ENCODE data around the gene GFI1.
"Not testable (repeated sequence)": the region's sequence is repeated elsewhere in the genome, so short reads cannot be mapped to it uniquely, and the experiment has no call there.

GFI1 gene

GRCh38 chr1:92464588-92465255 is 22.0 kb downstream of the GFI1 start:
- DNase-seq, result no peak

GRCh38 chr1:92461364-92462097 is 25.2 kb downstream of the GFI1 start:
- peak; percentile 58 for DNase-seq

GRCh38 chr1:92459871-92460320 is 26.8 kb downstream of the GFI1 start:
- DNase-seq, result no peak

- no peak for DNase-seq
These were observed 28.6 kb downstream of the GFI1 start for GRCh38 chr1:92458146-92458545.

- DNase-seq, result no peak
These were observed 38.7 kb downstream of the GFI1 start for GRCh38 chr1:92447976-92448375.

- no peak for DNase-seq
These were observed 39.6 kb downstream of the GFI1 start for GRCh38 chr1:92447033-92447681.

GRCh38 chr1:92446546-92446945 is 40.2 kb downstream of the GFI1 start:
- no peak for DNase-seq

- DNase-seq, result no peak
These were observed 40.9 kb downstream of the GFI1 start for GRCh38 chr1:92445865-92446264.

- no peak for DNase-seq
These were observed 42.4 kb downstream of the GFI1 start for GRCh38 chr1:92444351-92444750.

- DNase-seq, result no peak
These were observed 42.8 kb downstream of the GFI1 start for GRCh38 chr1:92443893-92444292.

GRCh38 chr1:92442351-92442750 is 44.4 kb downstream of the GFI1 start:
- DNase-seq, result no peak

- DNase-seq, result no peak
These were observed 44.9 kb downstream of the GFI1 start for GRCh38 chr1:92441697-92442342.

GRCh38 chr1:92441316-92441696 is 45.4 kb downstream of the GFI1 start:
- DNase-seq, result no peak

GRCh38 chr1:92439291-92439690 is 47.4 kb downstream of the GFI1 start:
- DNase-seq, result no peak

GRCh38 chr1:92434572-92434971 is 52.2 kb downstream of the GFI1 start:
- not testable (repeated sequence) for DNase-seq

GRCh38 chr1:92430030-92430429 is 56.7 kb downstream of the GFI1 start:
- no peak for DNase-seq

- DNase-seq, result no peak
These were observed 61.1 kb downstream of the GFI1 start for GRCh38 chr1:92425617-92426016.

Data from RPMI8226 (cell line).